ENCODE measurements around the gene KCNK7.

Gene KCNK7

GRCh38 chr11:65555693-65556231, 39.8 kb downstream of the KCNK7 start:
- Mint-ChIP-seq H3K4me1 (peaks cover 72% of the 10 kb centered on the region), H3K27ac (peak overlapping the region; percentile 61)

DNA sequence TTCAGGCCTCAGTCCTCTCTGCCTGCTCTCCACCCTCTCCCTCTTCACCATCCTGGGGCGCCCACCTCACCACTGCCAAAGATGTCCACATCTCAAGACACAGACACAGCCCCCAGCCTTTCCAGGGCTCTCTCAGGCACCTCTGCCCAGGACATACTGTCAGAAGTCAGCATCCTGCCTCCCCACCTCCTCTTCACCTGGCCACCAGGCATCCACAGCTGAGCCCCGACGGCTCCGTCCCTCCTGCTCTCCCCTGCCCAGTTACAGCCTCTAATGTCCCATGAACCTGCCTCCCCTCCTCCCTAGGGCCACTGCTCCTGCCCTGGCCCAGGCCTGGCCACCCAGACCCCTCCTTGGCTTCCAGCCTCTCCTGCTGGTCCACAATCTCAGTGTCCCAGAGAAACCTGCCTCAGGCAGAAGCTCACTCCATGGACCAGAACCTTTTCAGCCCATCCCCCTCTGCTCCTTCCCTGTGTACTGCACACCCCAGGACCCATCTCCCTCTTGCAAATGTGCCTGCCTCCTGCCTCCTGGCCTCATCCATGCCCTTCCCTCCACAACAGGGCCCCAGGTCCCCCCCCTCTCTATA, 40.7 kb downstream of the KCNK7 start:
- ATAC-seq: no peak
- no peaks in the 10 kb centered on the region for H3K27me3 Mint-ChIP-seq

More at GRCh38 chr11:65555693-65556231, 39.8 kb downstream of the KCNK7 start:
- ATAC-seq: no peak
- Mint-ChIP-seq H3K36me3 (no peaks in the 10 kb centered on the region), H3K27me3 (no peaks in the 10 kb centered on the region), H3K9me3 (no peaks in the 10 kb centered on the region), H3K4me3 (no peak overlapping the region)

DNA sequence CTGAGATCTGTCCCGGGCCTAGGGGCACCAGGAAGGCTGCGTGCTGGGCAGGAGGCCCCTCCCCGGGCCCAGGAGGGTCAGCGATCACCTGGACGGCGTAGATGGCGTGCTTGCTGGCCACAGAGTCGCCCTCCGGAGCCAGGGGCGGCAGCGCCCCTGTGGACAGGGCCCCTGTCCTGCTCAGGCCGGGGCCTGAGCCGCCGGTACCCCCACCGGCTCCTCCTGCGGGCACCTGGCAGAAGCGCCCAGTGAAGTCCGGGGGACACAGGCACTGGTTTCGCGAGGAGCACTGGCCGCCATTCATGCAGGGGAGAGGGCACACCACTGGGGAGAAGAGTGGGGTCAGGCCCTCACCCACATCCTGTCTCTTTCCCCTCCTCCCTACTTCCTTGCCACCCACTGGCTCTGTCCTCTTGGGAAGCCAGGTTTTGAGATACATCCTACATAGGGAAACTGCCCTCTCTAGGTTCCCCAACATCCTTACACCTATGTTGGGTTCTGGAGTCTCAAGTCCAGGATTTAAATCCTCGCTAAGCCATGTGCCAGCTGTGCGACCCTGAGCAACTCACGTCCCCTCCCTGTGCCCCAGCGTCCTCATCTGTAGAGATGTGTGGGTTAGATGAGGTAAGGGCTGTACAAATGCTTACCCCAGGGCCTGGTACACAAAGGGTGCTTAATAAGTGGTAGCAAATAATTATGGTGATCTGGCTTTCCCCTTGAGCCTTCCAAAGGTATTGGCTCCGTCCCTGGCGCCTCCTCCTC, 41.4 kb downstream of the KCNK7 start:
- Mint-ChIP-seq H3K4me1 (peaks cover 60% of the 10 kb centered on the region), H3K27ac (peak overlapping the region; percentile 61), H3K9me3 (no peaks in the 10 kb centered on the region), H3K36me3 (no peaks in the 10 kb centered on the region), H3K27me3 (no peaks in the 10 kb centered on the region), H3K4me3 (no peak overlapping the region)
- ATAC-seq: no peak

More for the DNA sequence above, 40.7 kb downstream of the KCNK7 start:
- peak overlapping the region; percentile 61 for H3K27ac Mint-ChIP-seq
- H3K4me3 Mint-ChIP-seq: no peak overlapping the region
- H3K4me1 Mint-ChIP-seq: peaks cover 64% of the 10 kb centered on the region
- no peaks in the 10 kb centered on the region for H3K9me3 Mint-ChIP-seq
- no peaks in the 10 kb centered on the region for H3K36me3 Mint-ChIP-seq

GRCh38 chr11:65553301-65554001, 42.1 kb downstream of the KCNK7 start:
- Mint-ChIP-seq H3K27me3 (no peaks in the 10 kb centered on the region), H3K27ac (no peak overlapping the region), H3K4me1 (peaks cover 62% of the 10 kb centered on the region), H3K9me3 (no peaks in the 10 kb centered on the region), H3K36me3 (no peaks in the 10 kb centered on the region), H3K4me3 (no peak overlapping the region)
- ATAC-seq: peak; percentile 3

DNA sequence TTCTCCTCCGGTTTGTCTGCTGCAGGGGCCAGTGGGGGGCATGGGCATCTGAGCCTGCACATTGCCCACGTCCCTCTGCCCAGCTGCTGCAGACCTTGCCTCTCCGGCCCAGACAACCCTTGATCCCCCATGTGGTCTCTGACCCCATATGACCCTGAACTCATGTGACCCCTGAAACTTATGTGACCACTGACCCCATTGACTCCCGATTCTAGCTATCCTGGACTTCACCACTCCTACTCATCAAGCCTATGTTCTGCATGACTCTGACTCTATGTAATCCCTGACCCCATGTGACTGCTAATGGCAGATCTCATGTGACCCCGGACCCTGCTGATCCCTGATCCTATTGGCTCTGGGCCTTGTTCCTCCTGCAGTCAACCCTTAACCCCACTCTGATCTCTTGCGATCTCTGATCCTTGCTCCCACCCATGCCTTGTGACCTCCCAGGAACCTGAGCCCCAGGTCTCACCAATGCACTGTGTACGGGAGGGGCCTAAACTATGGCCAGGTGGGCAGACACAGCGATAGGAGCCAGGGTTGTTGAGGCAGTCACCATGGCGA, 43.1 kb downstream of the KCNK7 start:
- Mint-ChIP-seq H3K27me3 (no peaks in the 10 kb centered on the region), H3K36me3 (no peaks in the 10 kb centered on the region), H3K27ac (peak overlapping the region; percentile 77), H3K4me3 (no peak overlapping the region), H3K9me3 (no peaks in the 10 kb centered on the region), H3K4me1 (peaks cover 70% of the 10 kb centered on the region)
- ATAC-seq: no peak

GRCh38 chr11:65551572-65552387, 43.8 kb downstream of the KCNK7 start:
- Mint-ChIP-seq H3K4me1 (peaks cover 67% of the 10 kb centered on the region), H3K27me3 (no peaks in the 10 kb centered on the region), H3K27ac (peak overlapping the region; percentile 77), H3K9me3 (no peaks in the 10 kb centered on the region), H3K4me3 (peak overlapping the region; percentile 29), H3K36me3 (no peaks in the 10 kb centered on the region)
- ATAC-seq: peak; percentile 83

GRCh38 chr11:65549096-65549495, 46.5 kb downstream of the KCNK7 start:
- Mint-ChIP-seq H3K27ac (peak overlapping the region; percentile 12), H3K4me3 (no peak overlapping the region), H3K36me3 (no peaks in the 10 kb centered on the region), H3K27me3 (no peaks in the 10 kb centered on the region), H3K4me1 (peaks cover 69% of the 10 kb centered on the region), H3K9me3 (no peaks in the 10 kb centered on the region)
- no peak for ATAC-seq

DNA sequence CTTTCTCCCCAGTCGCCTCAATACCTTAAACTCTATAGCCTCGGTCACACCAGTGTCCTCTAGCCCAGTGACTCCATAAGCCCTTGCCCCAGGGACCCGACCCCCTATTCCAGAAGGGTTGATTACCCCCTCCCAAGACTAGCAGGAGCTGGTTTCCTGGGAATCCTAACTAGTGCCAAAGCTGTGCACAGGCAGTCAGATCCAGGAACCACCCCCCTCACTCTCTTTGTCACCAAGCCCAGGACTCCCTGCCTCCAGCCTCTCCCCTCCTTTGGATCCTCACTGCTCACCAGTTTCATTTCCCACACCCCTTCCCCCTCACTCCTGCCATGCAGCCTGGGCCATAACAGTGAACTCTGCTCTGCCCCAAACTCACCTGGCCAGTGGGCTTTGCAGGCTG, 47.2 kb downstream of the KCNK7 start:
- peak overlapping the region; percentile 64 for H3K27ac Mint-ChIP-seq
- H3K27me3 Mint-ChIP-seq: no peaks in the 10 kb centered on the region
- H3K36me3 Mint-ChIP-seq: no peaks in the 10 kb centered on the region
- ATAC-seq: no peak
- H3K9me3 Mint-ChIP-seq: no peaks in the 10 kb centered on the region
- H3K4me1 Mint-ChIP-seq: peaks cover 72% of the 10 kb centered on the region
- H3K4me3 Mint-ChIP-seq: peak overlapping the region; percentile 25

DNA sequence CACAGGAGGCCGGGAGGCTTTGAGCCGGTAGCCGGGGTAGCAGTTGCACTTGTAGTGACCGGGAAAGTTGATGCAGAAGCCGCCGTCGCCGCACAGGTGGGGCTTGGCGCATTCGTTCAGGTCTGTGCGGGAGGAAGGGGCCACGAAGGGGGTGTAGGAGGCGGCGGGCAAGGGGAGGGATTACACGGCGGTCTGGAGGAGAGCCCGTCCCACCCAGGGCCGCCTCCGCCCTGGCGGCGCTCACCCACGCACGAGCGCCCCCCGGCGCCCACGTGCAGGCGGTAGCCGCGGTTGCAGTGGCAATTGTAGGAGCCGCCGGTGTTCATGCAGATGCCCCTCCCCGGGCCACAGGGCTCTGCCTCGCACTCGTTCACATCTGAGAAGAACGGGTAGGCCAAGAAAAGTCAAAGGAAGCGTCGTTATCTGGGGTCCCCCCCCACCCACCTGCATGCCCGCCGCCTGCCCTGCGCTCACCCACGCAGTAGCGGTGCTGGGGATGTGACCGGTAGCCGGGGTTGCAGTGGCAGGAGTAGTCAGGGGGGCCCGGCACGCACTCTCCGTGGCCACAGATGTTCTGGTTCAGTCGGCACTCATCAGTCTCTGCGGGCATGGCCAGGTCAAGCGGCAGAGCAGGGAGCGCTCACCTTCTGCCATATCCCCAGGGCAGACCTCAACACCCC, 48.0 kb downstream of the KCNK7 start:
- no peak for ATAC-seq
- Mint-ChIP-seq H3K36me3 (no peaks in the 10 kb centered on the region), H3K4me1 (peaks cover 68% of the 10 kb centered on the region), H3K27me3 (no peaks in the 10 kb centered on the region), H3K4me3 (peak overlapping the region; percentile 24), H3K9me3 (no peaks in the 10 kb centered on the region), H3K27ac (peak overlapping the region; percentile 79)

- H3K4me3 Mint-ChIP-seq: peak overlapping the region; percentile 81
- no peaks in the 10 kb centered on the region for H3K27me3 Mint-ChIP-seq
- peaks cover 64% of the 10 kb centered on the region for H3K4me1 Mint-ChIP-seq
- peak; percentile 93 for ATAC-seq
- no peaks in the 10 kb centered on the region for H3K36me3 Mint-ChIP-seq
- no peaks in the 10 kb centered on the region for H3K9me3 Mint-ChIP-seq
- H3K27ac Mint-ChIP-seq: peak overlapping the region; percentile 79
These were observed 49.2 kb downstream of the KCNK7 start for GRCh38 chr11:65546217-65546958.

GRCh38 chr11:65545853-65546216, 49.8 kb downstream of the KCNK7 start:
- Mint-ChIP-seq H3K4me3 (peak overlapping the region; percentile 81), H3K4me1 (peaks cover 66% of the 10 kb centered on the region), H3K9me3 (no peaks in the 10 kb centered on the region), H3K27me3 (no peaks in the 10 kb centered on the region), H3K36me3 (no peaks in the 10 kb centered on the region), H3K27ac (peak overlapping the region; percentile 79)
- no peak for ATAC-seq
